PC-9 (cell line): ENCODE measurements around the gene THEMIS2. TPM values are rescaled to one million over a fixed set of nuclear protein-coding genes. Genes with fewer than 3 reads are reported as not detected.

Experiments
- BruUV-seq: library from RNA; stranded (reverse); fragments of 400-500 nt; replicated peaks from 2 replicates; lab custom pipeline; 2021; lab: Mats Ljungman, UMichigan
- CTCF ChIA-PET: fragments of 300-600 bp; sonication (Branson Sonifier 250); formaldehyde crosslinking; loops from one replicate; lab custom pipeline; 2022; ENCODE audit warnings: antibody characterized with exemption; lab: Charles Lee
- POLR2A ChIA-PET: fragments of 300-600 bp; sonication (Branson Sonifier 250); formaldehyde crosslinking; loops from one replicate; lab custom pipeline; 2022; ENCODE audit warnings: antibody characterized with exemption; ENCODE audit not compliant: unreplicated experiment; lab: Charles Lee
- DNase-seq, 2 experiments: peaks; one replicate each; pipeline versions ENCODE4 v3.0.0 to v3.0.0-alpha.2; 2015 to 2022; ENCODE audit warnings: mixed read lengths in 1 of 2
- H2AFZ ChIP-seq: fragments of 200-600 bp; sonication (generic); 2 replicates; pipeline ENCODE4 v1.8.1; 2017; ENCODE audit warnings: antibody characterized with exemption
- H3F3A ChIP-seq: fragments of 200-600 bp; sonication (generic); 2 replicates; pipeline ENCODE4 v1.8.1; 2017; ENCODE audit warnings: antibody characterized with exemption, mild to moderate bottlenecking, low read depth; ENCODE audit not compliant: insufficient read depth
- H3K27ac ChIP-seq: fragments of 200-600 bp; sonication (generic); 2 replicates; pipeline ENCODE4 v1.6.1; 2016; ENCODE audit warnings: mixed run types
- H3K27me3 ChIP-seq: fragments of 200-600 bp; sonication (generic); 2 replicates; pipeline ENCODE4 v1.6.1; 2016; ENCODE audit warnings: low read depth, mixed run types; ENCODE audit not compliant: insufficient read depth
- H3K36me3 ChIP-seq: fragments of 200-600 bp; sonication (generic); 2 replicates; pipeline ENCODE4 v1.6.1; 2016; ENCODE audit warnings: low read depth, mixed run types
- H3K4me1 ChIP-seq: fragments of 200-600 bp; sonication (generic); replicated peaks from 2 replicates; pipeline ENCODE4 v1.6.1; 2016; ENCODE audit warnings: mixed run types; ENCODE audit not compliant: insufficient read depth
- H3K4me2 ChIP-seq: fragments of 200-600 bp; sonication (generic); 2 replicates; pipeline ENCODE4 v1.6.1; 2017; ENCODE audit warnings: mixed run types
- H3K4me3 ChIP-seq: fragments of 200-600 bp; sonication (generic); 2 replicates; pipeline ENCODE4 v1.6.1; 2016; ENCODE audit warnings: mixed run types
- H3K79me2 ChIP-seq: fragments of 200-600 bp; sonication (generic); 2 replicates; pipeline ENCODE4 v1.6.1; 2017; ENCODE audit warnings: low read depth, mixed run types
- H3K9me2 ChIP-seq: fragments of 200-600 bp; sonication (generic); 2 replicates; pipeline ENCODE4 v1.8.1; 2017; ENCODE audit warnings: mild to moderate bottlenecking; ENCODE audit not compliant: insufficient read depth
- H3K9me3 ChIP-seq: fragments of 200-600 bp; sonication (generic); 2 replicates; pipeline ENCODE4 v1.8.1; 2016; ENCODE audit warnings: low read depth; ENCODE audit not compliant: insufficient read depth
- H4K20me1 ChIP-seq: fragments of 200-600 bp; sonication (generic); 2 replicates; pipeline ENCODE4 v1.8.1; 2017; ENCODE audit not compliant: insufficient read depth
- EZH2 ChIP-seq: fragments of 200-600 bp; sonication (generic); IDR thresholded peaks from 2 replicates; pipeline ENCODE4 v1.8.0; 2017; ENCODE audit warnings: antibody characterized with exemption, low read depth
- intact Hi-C: fragments of 100-400 bp; cut with micrococcal nuclease; formaldehyde crosslinking; loops from one replicate; pipeline ENCODE4 v1.10.0; 2022; ENCODE audit not compliant: unreplicated experiment
- total RNA-seq: library from RNA; stranded (reverse); gene quantifications from 2 replicates; pipeline ENCODE4 v1.2.3, GENCODE V29; 2021
- TF ChIP-seq, protein P1 (sequence below): fragments of 200-600 bp; sonication (generic); conservative IDR thresholded peaks from 2 replicates; pipeline ENCODE4 v1.6.1; 2017; ENCODE audit warnings: mixed run types, antibody characterized with exemption, mild to moderate bottlenecking, moderate library complexity

THEMIS2 gene
- total RNA-seq, 1 experiment from 2014 or later: 3.1 TPM

GRCh38 chr1:27835501-27835900 is 36.8 kb upstream of the THEMIS2 start:
- no peak overlapping the region for H3K4me3 ChIP-seq
- BruUV-seq: no TSS peak
- H3K27ac ChIP-seq: no peak overlapping the region
- no peak overlapping the region for H2AFZ ChIP-seq
- no peak overlapping the region for H3K4me2 ChIP-seq
- H4K20me1 ChIP-seq: no peaks in the 10 kb centered on the region; the same call in none of the 2 replicates
- H3F3A ChIP-seq: no peaks in the 10 kb centered on the region
- H3K4me1 ChIP-seq: 0 out of 2 replicates have a peak, but pooled peaks cover 14% of the 10 kb centered on the region
- ChIA-PET CTCF (no interaction called here), POLR2A (interaction anchor here (0.5 kb wide), 1 partner anchor 746 kb away, joined by 8 read pairs; no protein-coding TSS in a partner anchor)
- H3K36me3 ChIP-seq: no peaks in the 10 kb centered on the region
- intact Hi-C loops: no loop called here
- no peaks in the 10 kb centered on the region for H3K27me3 ChIP-seq
- H3K79me2 ChIP-seq: peaks cover 42% of the 10 kb centered on the region
- TF ChIP-seq EZH2: no peak
- TF ChIP-seq, protein P1, sequence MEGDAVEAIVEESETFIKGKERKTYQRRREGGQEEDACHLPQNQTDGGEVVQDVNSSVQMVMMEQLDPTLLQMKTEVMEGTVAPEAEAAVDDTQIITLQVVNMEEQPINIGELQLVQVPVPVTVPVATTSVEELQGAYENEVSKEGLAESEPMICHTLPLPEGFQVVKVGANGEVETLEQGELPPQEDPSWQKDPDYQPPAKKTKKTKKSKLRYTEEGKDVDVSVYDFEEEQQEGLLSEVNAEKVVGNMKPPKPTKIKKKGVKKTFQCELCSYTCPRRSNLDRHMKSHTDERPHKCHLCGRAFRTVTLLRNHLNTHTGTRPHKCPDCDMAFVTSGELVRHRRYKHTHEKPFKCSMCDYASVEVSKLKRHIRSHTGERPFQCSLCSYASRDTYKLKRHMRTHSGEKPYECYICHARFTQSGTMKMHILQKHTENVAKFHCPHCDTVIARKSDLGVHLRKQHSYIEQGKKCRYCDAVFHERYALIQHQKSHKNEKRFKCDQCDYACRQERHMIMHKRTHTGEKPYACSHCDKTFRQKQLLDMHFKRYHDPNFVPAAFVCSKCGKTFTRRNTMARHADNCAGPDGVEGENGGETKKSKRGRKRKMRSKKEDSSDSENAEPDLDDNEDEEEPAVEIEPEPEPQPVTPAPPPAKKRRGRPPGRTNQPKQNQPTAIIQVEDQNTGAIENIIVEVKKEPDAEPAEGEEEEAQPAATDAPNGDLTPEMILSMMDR: no peak
- H3K9me2 ChIP-seq: no peaks in the 10 kb centered on the region
- no peaks in the 10 kb centered on the region for H3K9me3 ChIP-seq
- no peak for DNase-seq

DNA sequence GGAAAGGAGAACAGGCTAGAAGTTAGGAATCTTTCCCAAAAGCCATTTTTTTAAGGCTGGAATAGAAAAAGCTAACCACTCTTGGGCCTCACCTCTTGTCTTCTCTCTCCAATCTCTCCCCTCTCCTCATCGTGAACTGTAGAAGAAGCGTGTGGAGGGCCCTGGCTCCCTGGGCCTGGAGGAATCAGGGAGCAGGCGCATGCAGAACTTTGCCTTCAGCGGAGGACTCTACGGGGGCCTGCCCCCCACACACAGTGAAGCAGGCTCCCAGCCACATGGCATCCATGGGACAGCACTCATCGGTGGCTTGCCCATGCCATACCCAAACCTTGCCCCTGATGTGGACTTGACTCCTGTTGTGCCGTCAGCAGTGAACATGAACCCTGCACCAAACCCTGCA is 22.4 kb upstream of the THEMIS2 start:
- Histone ChIP-seq H3K4me3 (no peak overlapping the region), H3K27me3 (no peaks in the 10 kb centered on the region), H2AFZ (no peak overlapping the region), H3K4me2 (no peak overlapping the region), H3K79me2 (no peaks in the 10 kb centered on the region), H3F3A (peaks cover 10% of the 10 kb centered on the region; the same call in 1 of the 2 replicates), H3K9me2 (no peaks in the 10 kb centered on the region), H3K36me3 (no peaks in the 10 kb centered on the region), H3K4me1 (no peaks in the 10 kb centered on the region), H4K20me1 (no peaks in the 10 kb centered on the region), H3K9me3 (no peaks in the 10 kb centered on the region), H3K27ac (no peak overlapping the region)
- POLR2A ChIA-PET: no interaction called here
- no peak for DNase-seq
- CTCF ChIA-PET: no interaction called here
- no TSS peak for BruUV-seq
- TF ChIP-seq, protein P1: no peak
- TF ChIP-seq EZH2: no peak
- intact Hi-C loops: no loop called here

- Histone ChIP-seq H3K36me3 (no peaks in the 10 kb centered on the region), H4K20me1 (no peaks in the 10 kb centered on the region), H2AFZ (no peak overlapping the region), H3K4me3 (no peak overlapping the region), H3K27me3 (no peaks in the 10 kb centered on the region), H3K4me1 (no peaks in the 10 kb centered on the region), H3K4me2 (no peak overlapping the region), H3F3A (peaks cover 10% of the 10 kb centered on the region; the same call in 1 of the 2 replicates), H3K9me2 (no peaks in the 10 kb centered on the region), H3K79me2 (no peaks in the 10 kb centered on the region), H3K9me3 (no peaks in the 10 kb centered on the region), H3K27ac (no peak overlapping the region)
- CTCF ChIA-PET: no interaction called here
- TF ChIP-seq EZH2: no peak
- TF ChIP-seq, protein P1: no peak
- DNase-seq: no peak
- intact Hi-C loops: loop anchor here (5.0 kb wide), 2 partner anchors 232 to 747 kb away; partner anchors contain the start of gene EYA3
- POLR2A ChIA-PET: no interaction called here
- no TSS peak for BruUV-seq
These were observed 17.3 kb upstream of the THEMIS2 start for GRCh38 chr1:27855085-27855484.
